IPS-20b (cell line): ENCODE results near the gene DNAH12.

Source experiments
- H3K27ac ChIP-seq: one replicate; pipeline ENCODE4 v1.5.1; 2013; ENCODE audit warnings: low read length
- H3K27me3 ChIP-seq: 2 replicates; pipeline ENCODE4 v1.6.1; 2013; ENCODE audit warnings: mild to moderate bottlenecking, low read length, inconsistent platforms; ENCODE audit not compliant: insufficient read depth
- H3K36me3 ChIP-seq: 2 replicates; pipeline ENCODE4 v1.6.1; 2013; ENCODE audit warnings: low read depth, mild to moderate bottlenecking, inconsistent platforms, low read length, moderate library complexity; ENCODE audit not compliant: insufficient read depth
- H3K4me1 ChIP-seq: 2 replicates; pipeline ENCODE4 v1.6.1; 2013; ENCODE audit warnings: mild to moderate bottlenecking, control low read depth, inconsistent platforms, low read length, moderate library complexity; ENCODE audit not compliant: insufficient read depth
- H3K4me3 ChIP-seq: 2 replicates; pipeline ENCODE4 v1.5.1; 2013; ENCODE audit warnings: mild to moderate bottlenecking, low read length, inconsistent platforms
- H3K9ac ChIP-seq: 2 replicates; pipeline ENCODE4 v1.6.1; 2013; ENCODE audit warnings: low read depth, mild to moderate bottlenecking, inconsistent platforms, low read length, moderate library complexity
- H3K9me3 ChIP-seq: 2 replicates; pipeline ENCODE4 v1.6.1; 2013; ENCODE audit warnings: mild to moderate bottlenecking, low read depth, low read length, inconsistent platforms; ENCODE audit not compliant: insufficient read depth

The DNAH12 gene

GRCh38 chr3:57544181-57545125, at the start of gene DNAH12:
DNAH12 (minus strand) TSS chr3:57544344; CDS start chr3:57542870, 1,474 bp downstream.
- H3K9ac ChIP-seq = peak within 1 kb of the TSS; percentile 8; the same call in 1 of the 2 replicates
- H3K9me3 ChIP-seq = no peaks in the 10 kb centered on the region

GRCh38 chr3:57592306-57592705, 48.2 kb upstream of the DNAH12 start:
- H3K36me3 ChIP-seq = peaks cover 21% of the 10 kb centered on the region
- H3K4me1 ChIP-seq = peaks cover 10% of the 10 kb centered on the region
- no peaks in the 10 kb centered on the region for H3K27me3 ChIP-seq
- no peak overlapping the region for H3K4me3 ChIP-seq
- H3K9ac ChIP-seq = no peak overlapping the region
- no peaks in the 10 kb centered on the region for H3K9me3 ChIP-seq
- no peak overlapping the region for H3K27ac ChIP-seq

More at GRCh38 chr3:57544181-57545125, at the start of gene DNAH12:
- no peak within 1 kb of the TSS for H3K27ac ChIP-seq
- H3K36me3 ChIP-seq = no peaks in the 10 kb centered on the region
- peak within 1 kb of the TSS; percentile 67 for H3K4me3 ChIP-seq
- peaks cover 6% of the 10 kb centered on the region; the same call in 1 of the 2 replicates for H3K4me1 ChIP-seq
- no peaks in the 10 kb centered on the region for H3K27me3 ChIP-seq

- Histone ChIP-seq H3K4me3 (no peak overlapping the region), H3K9ac (no peak overlapping the region), H3K9me3 (no peaks in the 10 kb centered on the region), H3K27ac (no peak overlapping the region), H3K27me3 (no peaks in the 10 kb centered on the region), H3K4me1 (0 out of 2 replicates have a peak, but pooled peaks cover 3% of the 10 kb centered on the region), H3K36me3 (peaks cover 13% of the 10 kb centered on the region)
These were observed 43.8 kb upstream of the DNAH12 start for GRCh38 chr3:57587905-57588304.

- H3K27me3 ChIP-seq = no peaks in the 10 kb centered on the region
- no peaks in the 10 kb centered on the region for H3K9me3 ChIP-seq
- peaks cover 18% of the 10 kb centered on the region for H3K36me3 ChIP-seq
- no peak overlapping the region for H3K27ac ChIP-seq
- H3K4me3 ChIP-seq = no peak overlapping the region
- H3K4me1 ChIP-seq = 0 out of 2 replicates have a peak, but pooled peaks cover 3% of the 10 kb centered on the region
- no peak overlapping the region for H3K9ac ChIP-seq
These were observed 42.6 kb upstream of the DNAH12 start for GRCh38 chr3:57586778-57587177.

GRCh38 chr3:57583544-57583943, 39.4 kb upstream of the DNAH12 start:
- Histone ChIP-seq H3K4me1 (0 out of 2 replicates have a peak, but pooled peaks cover 3% of the 10 kb centered on the region), H3K9me3 (no peaks in the 10 kb centered on the region), H3K9ac (no peak overlapping the region), H3K27me3 (no peaks in the 10 kb centered on the region), H3K27ac (no peak overlapping the region), H3K4me3 (no peak overlapping the region), H3K36me3 (peaks cover 47% of the 10 kb centered on the region)

GRCh38 chr3:57582474-57583168, 38.5 kb upstream of the DNAH12 start:
- no peak overlapping the region for H3K9ac ChIP-seq
- H3K36me3 ChIP-seq = peaks cover 56% of the 10 kb centered on the region
- 0 out of 2 replicates have a peak, but pooled peaks cover 3% of the 10 kb centered on the region for H3K4me1 ChIP-seq
- no peaks in the 10 kb centered on the region for H3K27me3 ChIP-seq
- no peak overlapping the region for H3K27ac ChIP-seq
- no peak overlapping the region for H3K4me3 ChIP-seq
- no peaks in the 10 kb centered on the region for H3K9me3 ChIP-seq

GRCh38 chr3:57577801-57578200, 33.7 kb upstream of the DNAH12 start:
- H3K36me3 ChIP-seq = peaks cover 94% of the 10 kb centered on the region
- H3K4me3 ChIP-seq = no peak overlapping the region
- no peaks in the 10 kb centered on the region for H3K9me3 ChIP-seq
- H3K27ac ChIP-seq = no peak overlapping the region
- H3K27me3 ChIP-seq = no peaks in the 10 kb centered on the region
- H3K9ac ChIP-seq = no peak overlapping the region
- H3K4me1 ChIP-seq = no peaks in the 10 kb centered on the region

- H3K36me3 ChIP-seq = peaks cover 97% of the 10 kb centered on the region
- H3K4me3 ChIP-seq = no peak overlapping the region
- no peaks in the 10 kb centered on the region for H3K9me3 ChIP-seq
- H3K4me1 ChIP-seq = no peaks in the 10 kb centered on the region
- no peaks in the 10 kb centered on the region for H3K27me3 ChIP-seq
- H3K27ac ChIP-seq = no peak overlapping the region
- H3K9ac ChIP-seq = no peak overlapping the region
These were observed 32.0 kb upstream of the DNAH12 start for GRCh38 chr3:57575966-57576626.

GRCh38 chr3:57572096-57572495, 28.0 kb upstream of the DNAH12 start:
- Histone ChIP-seq H3K4me1 (no peaks in the 10 kb centered on the region), H3K9ac (no peak overlapping the region)

GRCh38 chr3:57570878-57571277, 26.7 kb upstream of the DNAH12 start:
- Histone ChIP-seq H3K9ac (no peak overlapping the region), H3K36me3 (peaks cover 75% of the 10 kb centered on the region), H3K4me1 (0 out of 2 replicates have a peak, but pooled peaks cover 2% of the 10 kb centered on the region), H3K9me3 (no peaks in the 10 kb centered on the region), H3K27me3 (no peaks in the 10 kb centered on the region), H3K4me3 (no peak overlapping the region), H3K27ac (no peak overlapping the region)

More at GRCh38 chr3:57572096-57572495, 28.0 kb upstream of the DNAH12 start:
- H3K9me3 ChIP-seq = no peaks in the 10 kb centered on the region
- no peak overlapping the region for H3K4me3 ChIP-seq
- H3K36me3 ChIP-seq = peaks cover 80% of the 10 kb centered on the region
- no peaks in the 10 kb centered on the region for H3K27me3 ChIP-seq
- no peak overlapping the region for H3K27ac ChIP-seq

- no peaks in the 10 kb centered on the region for H3K27me3 ChIP-seq
- H3K9ac ChIP-seq = no peak overlapping the region
- no peaks in the 10 kb centered on the region for H3K9me3 ChIP-seq
- peaks cover 66% of the 10 kb centered on the region for H3K36me3 ChIP-seq
- H3K4me1 ChIP-seq = 0 out of 2 replicates have a peak, but pooled peaks cover 2% of the 10 kb centered on the region
- H3K27ac ChIP-seq = no peak overlapping the region
- no peak overlapping the region for H3K4me3 ChIP-seq
These were observed 25.8 kb upstream of the DNAH12 start for GRCh38 chr3:57569859-57570450.
